GM21526 (cell line): ENCODE data around the gene AHR.
A peak's percentile ranks its signal among the peaks of the same experiment; 100 is the strongest.

Experiments
- ATAC-seq: cut with Tn5 transposase; IDR thresholded peaks from one replicate; pipeline ENCODE4 v1.9.1; 2021; ENCODE audit warnings: moderate library complexity; ENCODE audit not compliant: unreplicated experiment, low FRiP score

AHR gene

DNA sequence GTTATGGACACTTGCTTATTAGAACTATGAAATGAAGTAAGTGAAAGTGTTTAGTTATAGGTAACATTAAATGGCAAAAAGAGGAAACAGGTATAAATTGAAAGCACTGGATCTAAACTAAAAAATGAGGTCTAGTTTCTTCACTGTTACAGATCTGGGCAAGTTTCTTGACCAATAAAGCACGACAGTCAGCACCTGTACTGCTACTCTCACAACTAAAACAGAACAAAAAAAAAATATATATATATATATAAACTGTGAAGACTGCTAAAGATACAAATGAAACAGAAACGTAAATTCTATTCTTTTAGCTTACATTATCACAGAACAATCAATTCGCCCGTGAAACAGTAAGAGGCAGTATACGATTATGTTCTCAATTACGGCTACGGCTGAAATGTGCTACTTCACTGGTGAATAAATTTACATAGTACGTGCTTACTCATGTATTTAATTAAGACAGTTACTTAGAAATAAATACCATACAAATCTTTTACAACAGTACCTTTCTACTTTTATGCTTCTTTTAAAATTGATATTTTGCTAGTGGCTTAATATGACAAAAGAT lies 4.2 kb downstream of the AHR start:
- ATAC-seq = peak; percentile 43

- ATAC-seq = no peak
These were observed 6.5 kb downstream of the AHR start for GRCh38 chr7:17304926-17305325.

DNA sequence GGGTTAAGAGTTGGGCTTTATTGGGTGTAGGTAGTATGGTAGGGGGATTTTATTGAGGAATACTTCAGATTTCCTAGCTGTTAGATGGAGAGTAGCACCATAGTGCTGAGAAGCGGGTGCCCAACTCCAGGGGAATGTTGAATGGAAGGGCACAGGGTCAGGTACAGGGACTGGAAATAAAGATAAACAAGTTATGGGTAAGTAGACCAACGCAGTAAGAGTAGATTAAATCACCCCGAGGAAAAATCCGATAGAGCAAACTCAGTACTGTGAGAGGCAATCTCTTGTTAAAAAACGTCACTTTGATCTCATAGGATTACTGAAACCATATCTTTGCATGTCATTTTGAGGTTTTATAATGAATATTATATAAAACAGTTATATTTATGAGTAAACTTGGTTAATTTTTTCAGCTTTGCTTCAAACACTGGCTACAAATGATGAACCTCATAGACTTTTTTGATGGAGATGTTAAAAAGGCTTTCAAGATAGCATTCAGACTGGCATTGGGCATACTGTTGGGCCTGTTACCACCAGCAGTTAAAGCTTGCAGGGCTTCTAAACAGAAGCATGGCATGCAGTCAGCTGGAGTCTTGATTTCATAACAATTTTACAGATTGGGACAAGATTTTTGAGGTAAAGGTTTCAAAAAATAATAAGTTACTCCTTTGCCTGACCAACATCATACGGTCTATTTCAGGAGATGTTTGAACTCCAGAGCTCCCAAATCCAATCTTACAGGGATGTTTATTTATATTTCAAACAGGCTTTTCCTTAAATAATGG lies 7.1 kb downstream of the AHR start:
- no peak for ATAC-seq

DNA sequence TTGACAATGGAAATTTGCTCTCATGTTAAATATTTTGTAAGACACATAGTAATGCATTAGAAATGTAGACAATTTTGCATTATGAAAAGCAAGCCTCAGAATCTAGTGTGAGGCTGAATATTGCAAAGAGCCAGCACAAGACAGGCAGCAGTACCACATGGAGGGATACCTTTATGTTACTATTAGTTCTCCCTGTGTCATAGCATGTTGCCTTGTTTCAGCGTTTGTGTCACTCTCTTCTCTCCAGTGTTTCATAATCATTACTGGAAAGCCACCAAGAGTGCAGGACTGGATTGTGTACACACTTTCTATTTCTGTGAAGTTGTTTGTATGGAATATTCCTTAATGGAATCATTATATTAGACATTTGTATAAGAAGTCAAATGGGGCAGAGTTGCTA lies 8.5 kb downstream of the AHR start:
- ATAC-seq = no peak

DNA sequence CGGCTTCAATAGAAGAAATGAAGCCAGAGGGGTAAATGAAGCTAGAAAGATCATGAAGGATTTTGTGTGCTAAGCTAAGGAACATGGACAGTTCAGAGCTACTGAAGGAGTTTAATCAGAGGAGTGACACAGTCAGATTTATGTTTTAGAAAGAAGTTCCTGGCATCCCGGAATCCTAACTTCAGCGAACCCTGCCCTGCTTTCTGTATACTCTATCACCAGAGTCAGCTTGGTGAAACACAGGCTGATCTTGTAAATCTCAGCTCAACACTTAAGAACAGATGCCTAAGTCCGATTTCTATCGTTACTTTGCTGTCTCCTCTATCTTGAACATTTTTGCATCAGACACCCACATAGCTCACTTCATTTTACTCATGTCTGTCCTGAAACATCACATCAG lies 9.1 kb downstream of the AHR start:
- ATAC-seq = no peak

DNA sequence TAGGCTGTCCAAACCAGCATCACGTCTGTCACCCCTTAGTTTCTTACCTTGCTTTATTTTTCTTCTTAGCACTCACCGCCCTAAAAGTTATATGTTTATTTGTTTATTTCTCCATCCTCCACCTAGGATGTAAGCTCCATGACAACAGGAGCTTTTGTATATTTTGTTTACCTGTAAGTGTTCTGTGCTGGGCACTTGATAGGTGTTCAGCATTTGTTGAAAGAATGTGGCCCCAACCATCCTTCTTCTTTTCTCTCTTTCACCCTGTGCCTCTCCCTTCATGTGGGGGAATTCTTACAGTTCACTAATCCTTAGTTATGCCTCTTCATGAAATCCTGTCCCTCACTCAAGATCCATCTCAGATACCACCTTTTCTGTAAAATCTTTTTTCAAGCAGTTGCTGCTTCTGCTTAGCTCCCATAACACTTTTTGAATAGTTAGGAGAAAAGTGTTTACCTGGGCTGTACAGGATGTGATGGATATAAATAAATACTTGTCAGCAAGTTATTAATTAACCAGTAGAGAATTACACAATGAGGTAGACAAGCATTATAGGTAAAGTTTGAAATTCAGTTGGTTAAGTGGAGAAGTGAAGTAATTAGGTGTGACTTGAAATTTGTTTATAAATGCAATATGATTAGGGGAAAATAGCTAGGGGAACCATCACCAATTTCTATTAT lies 9.7 kb downstream of the AHR start:
- no peak for ATAC-seq

- ATAC-seq = no peak
These were observed 12.7 kb downstream of the AHR start for GRCh38 chr7:17311194-17311593.

DNA sequence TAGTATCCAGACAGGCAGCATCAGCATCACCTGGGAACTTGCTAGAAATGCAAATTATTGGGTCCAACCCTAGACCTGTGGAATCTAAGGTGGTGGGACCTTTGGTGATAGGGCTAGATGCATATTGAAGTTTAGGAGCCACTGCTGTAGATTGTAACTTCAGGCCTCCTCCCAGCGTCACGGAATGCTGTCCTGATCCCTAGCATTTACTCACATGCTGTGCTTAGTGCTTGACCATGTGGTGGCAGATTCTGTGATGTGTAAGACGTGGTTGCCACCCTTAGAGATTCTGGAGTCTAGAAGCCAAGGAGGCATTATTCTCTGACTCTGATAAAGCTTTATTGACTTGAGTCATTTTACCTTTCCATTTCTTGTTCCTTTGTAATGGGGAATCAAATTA lies 13.5 kb downstream of the AHR start:
- no peak for ATAC-seq

DNA sequence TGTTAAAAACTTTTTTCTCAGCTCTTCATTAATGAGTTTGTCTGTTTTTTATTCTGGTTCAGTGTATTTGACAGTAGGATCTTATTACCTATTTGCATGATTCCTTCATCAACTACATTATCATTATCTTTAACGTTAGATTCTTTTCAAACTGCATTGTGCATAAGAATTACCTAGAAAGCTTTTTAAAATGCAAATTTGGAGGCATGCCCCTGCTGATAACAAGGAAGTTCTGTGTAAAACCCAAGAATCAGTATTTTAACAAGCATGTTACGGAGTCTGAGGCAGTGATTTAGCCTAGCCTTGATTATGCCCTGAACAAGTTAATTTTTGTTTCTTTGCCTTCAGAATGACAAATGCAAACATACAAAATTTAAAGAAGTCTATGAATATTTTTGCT lies 14.2 kb downstream of the AHR start:
- ATAC-seq = no peak

- ATAC-seq = no peak
These were observed 14.7 kb downstream of the AHR start for GRCh38 chr7:17313194-17313593.

GRCh38 chr7:17315974-17316373 lies 17.5 kb downstream of the AHR start:
- peak; percentile 62 for ATAC-seq

- ATAC-seq = no peak
These were observed 19.7 kb downstream of the AHR start for GRCh38 chr7:17318146-17318545.

DNA sequence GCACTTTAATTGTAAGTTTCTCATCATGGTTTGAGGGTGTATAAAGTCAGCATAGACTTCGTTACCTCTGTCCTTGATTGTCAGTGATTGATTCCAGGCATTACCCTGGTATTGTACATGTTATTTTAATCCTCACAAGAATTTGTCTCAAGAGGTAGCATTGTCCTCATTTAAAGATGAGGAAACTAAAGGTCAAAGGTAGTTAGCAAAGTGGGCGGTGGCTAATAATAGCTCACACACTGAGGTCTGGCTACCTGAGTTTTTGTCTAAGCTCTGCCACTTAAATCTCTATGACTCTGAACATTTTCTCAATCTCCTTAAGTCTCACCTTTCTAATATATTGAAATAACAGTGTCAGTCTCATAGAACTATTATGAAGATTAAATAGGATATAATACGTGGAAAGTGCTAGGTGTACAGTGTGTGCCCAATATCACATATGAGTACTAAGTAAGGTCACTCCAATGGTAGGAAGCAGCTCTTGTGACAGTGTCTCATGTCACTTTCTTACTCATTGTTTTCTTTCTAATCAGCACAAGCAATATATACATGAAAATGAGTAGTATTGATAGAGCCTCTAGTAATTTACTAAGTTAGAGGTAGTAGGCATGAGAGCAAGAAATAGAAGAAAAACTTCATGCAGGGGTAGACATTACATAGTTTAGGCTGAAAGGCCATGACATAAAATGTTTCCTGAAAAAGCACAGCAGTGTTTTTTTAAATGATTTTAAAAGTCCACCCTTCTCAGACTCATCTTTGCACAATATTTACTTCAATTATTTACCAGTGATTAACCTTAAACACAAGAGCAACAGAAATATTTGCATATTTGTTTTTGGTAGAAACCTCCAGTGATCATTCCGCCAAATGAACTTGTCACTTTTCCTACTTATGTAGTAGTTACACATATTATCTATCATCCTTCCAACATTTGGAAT lies 21.0 kb downstream of the AHR start:
- no peak for ATAC-seq

GRCh38 chr7:17320102-17320497 lies 21.6 kb downstream of the AHR start:
- ATAC-seq = no peak

GRCh38 chr7:17320657-17321056 lies 22.2 kb downstream of the AHR start:
- ATAC-seq = no peak

DNA sequence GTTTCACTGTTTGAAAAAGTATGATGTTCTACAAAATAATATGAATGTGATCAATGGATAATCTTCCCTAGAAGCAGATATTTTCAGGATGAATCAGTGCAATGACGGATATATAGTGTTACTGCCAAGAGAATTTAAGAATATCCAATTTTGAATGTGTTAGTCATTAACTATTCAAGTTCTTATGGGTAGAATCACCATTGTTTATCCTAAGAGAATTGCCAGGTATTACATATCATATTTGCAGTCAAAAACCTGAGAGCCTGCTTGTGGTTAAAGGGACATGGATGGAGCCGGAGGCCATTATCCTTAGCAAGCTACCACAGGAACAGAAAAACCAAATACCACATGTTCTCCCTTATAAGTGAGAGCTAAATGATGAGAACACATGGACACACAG lies 26.9 kb downstream of the AHR start:
- no peak for ATAC-seq

- no peak for ATAC-seq
These were observed 27.9 kb downstream of the AHR start for GRCh38 chr7:17326378-17326777.

- ATAC-seq = no peak
These were observed 30.2 kb downstream of the AHR start for GRCh38 chr7:17328641-17329040.

GRCh38 chr7:17329440-17329839 lies 31.0 kb downstream of the AHR start:
- no peak for ATAC-seq

GRCh38 chr7:17331891-17332501 lies 33.5 kb downstream of the AHR start:
- no peak for ATAC-seq
